ENCODE results near the gene KREMEN1.

Gene KREMEN1

GRCh38 chr22:29049655-29050263, 23.1 kb upstream of the KREMEN1 start:
- DNase-seq, result no peak

GRCh38 chr22:29050457-29050856, 22.4 kb upstream of the KREMEN1 start:
- DNase-seq, result no peak

- DNase-seq, result no peak
Measured at GRCh38 chr22:29053048-29053702, 19.7 kb upstream of the KREMEN1 start.

GRCh38 chr22:29054251-29054767, 18.5 kb upstream of the KREMEN1 start:
- DNase-seq, result no peak

GRCh38 chr22:29055192-29055830, 17.5 kb upstream of the KREMEN1 start:
- DNase-seq, result peak; percentile 40

GRCh38 chr22:29056472-29056871, 16.4 kb upstream of the KREMEN1 start:
- no peak for DNase-seq

GRCh38 chr22:29060251-29060869, 12.5 kb upstream of the KREMEN1 start:
- DNase-seq, result no peak

- DNase-seq, result no peak
Measured at GRCh38 chr22:29060931-29061330, 11.9 kb upstream of the KREMEN1 start.

GRCh38 chr22:29061773-29062172, 11.1 kb upstream of the KREMEN1 start, which contains the start of gene C22orf31:
Gene C22orf31 (minus strand): TSS chr22:29061831. CDS start chr22:29061792, 39 bp downstream.
- peak; percentile 24 for DNase-seq

- DNase-seq, result no peak
Measured at GRCh38 chr22:29062286-29062821, 10.5 kb upstream of the KREMEN1 start.

- DNase-seq, result no peak
Measured at GRCh38 chr22:29065468-29066190, 7.2 kb upstream of the KREMEN1 start.

GRCh38 chr22:29069463-29069862, 3.4 kb upstream of the KREMEN1 start:
- DNase-seq, result no peak

- DNase-seq, result no peak
Measured at GRCh38 chr22:29070490-29070889, 2.3 kb upstream of the KREMEN1 start.

- DNase-seq, result peak; percentile 69
Measured at GRCh38 chr22:29071261-29072045, 1.4 kb upstream of the KREMEN1 start.

GRCh38 chr22:29072193-29072978, 449 bp upstream of the KREMEN1 start:
- peak; percentile 86 for DNase-seq

- DNase-seq, result peak; percentile 17
Measured at GRCh38 chr22:29073618-29074275, 912 bp downstream of the KREMEN1 start.

GRCh38 chr22:29074276-29074772, 1.5 kb downstream of the KREMEN1 start:
- no peak for DNase-seq

GRCh38 chr22:29078036-29078868, 5.4 kb downstream of the KREMEN1 start:
- DNase-seq, result no peak

GRCh38 chr22:29078869-29079207, 6.0 kb downstream of the KREMEN1 start:
- no peak for DNase-seq

Measured in NCI-H146 (cell line).